Sigmoid colon (tissue), 4 donors: ENCODE results near the gene GHRH.

ENCODE experiments used
- CTCF ChIP-seq, 4 experiments: fragments of 450-650 bp in 3 of 4; fragments of 200-600 bp in 1 of 4; IDR thresholded peaks; one replicate each; pipeline ENCODE4 v1.5.1; 2016 to 2019; ENCODE audit warnings: antibody characterized with exemption in 4 of 4, mild to moderate bottlenecking in 3 of 4, moderate library complexity in 2 of 4
- EP300 ChIP-seq, 4 donors: sonication (generic); formaldehyde crosslinking; IDR thresholded peaks; one replicate each; pipeline ENCODE4 v1.6.1; 2017; ENCODE audit warnings: antibody characterized with exemption in 4 of 4
- POLR2A ChIP-seq, 2 donors: fragments of 450-650 bp; IDR thresholded peaks; one replicate each; pipeline ENCODE4 v1.6.1; 2016; ENCODE audit warnings: antibody characterized with exemption in 2 of 2, mild to moderate bottlenecking in 2 of 2, moderate library complexity in 2 of 2
- POLR2AphosphoS5 ChIP-seq, 4 donors: sonication (generic); formaldehyde crosslinking; IDR thresholded peaks; one replicate each; pipeline ENCODE4 v1.6.1; 2017; ENCODE audit warnings: antibody characterized with exemption in 4 of 4

- no peak for TF ChIP-seq CTCF (IDR thresholded peaks at IDR 0.05)
- TF ChIP-seq POLR2AphosphoS5 (IDR thresholded peaks at IDR 0.05), result no peak
- TF ChIP-seq POLR2A (IDR thresholded peaks at IDR 0.05), result no peak
- TF ChIP-seq EP300 (IDR thresholded peaks at IDR 0.05), result no peak
These were observed 56.5 kb downstream of the GHRH start for GRCh38 chr20:37205130-37205529.
